Bronchial epithelial cell (primary cell): ENCODE measurements around the gene ANTXR2. TPM values are rescaled to one million over a fixed set of nuclear protein-coding genes. Genes with fewer than 3 reads are reported as not detected.

Experiments used
- DNase-seq: peaks from one replicate; pipeline ENCODE4 v3.0.0-alpha.2; 2010; ENCODE audit warnings: low read depth
- FAIRE-seq: peaks from 2 replicates; lab custom pipeline; 2011; peaks lifted over from hg19 to GRCh38; lab: Jason Lieb, UNC
- H3K27me3 ChIP-seq: 2 replicates; pipeline ENCODE4 v1.5.1; 2011; ENCODE audit warnings: low read length; ENCODE audit not compliant: control insufficient read depth, insufficient read depth
- H3K36me3 ChIP-seq: 2 replicates; pipeline ENCODE4 v1.5.1; 2011; ENCODE audit warnings: low read length; ENCODE audit not compliant: control insufficient read depth, insufficient read depth
- H3K4me3 ChIP-seq: 2 replicates; pipeline ENCODE4 v1.5.1; 2011; ENCODE audit warnings: mild to moderate bottlenecking, low read depth, low read length, control low read depth
- total RNA-seq: library from RNA; depleted of rRNA; stranded (reverse); fragments of >200 nt; gene quantifications from 2 replicates; pipeline ENCODE4 v1.2.1, GENCODE V29; 2014
- TF ChIP-seq, protein P1 (sequence below): IDR thresholded peaks from 2 replicates; pipeline ENCODE4 v1.5.1; 2011; ENCODE audit warnings: mild to moderate bottlenecking, moderate library complexity, low read length, control low read depth, inconsistent platforms; ENCODE audit not compliant: insufficient read depth, severe bottlenecking

Gene ANTXR2
- total RNA-seq, 1 donor from 2014 or later: 35.5 TPM

DNA sequence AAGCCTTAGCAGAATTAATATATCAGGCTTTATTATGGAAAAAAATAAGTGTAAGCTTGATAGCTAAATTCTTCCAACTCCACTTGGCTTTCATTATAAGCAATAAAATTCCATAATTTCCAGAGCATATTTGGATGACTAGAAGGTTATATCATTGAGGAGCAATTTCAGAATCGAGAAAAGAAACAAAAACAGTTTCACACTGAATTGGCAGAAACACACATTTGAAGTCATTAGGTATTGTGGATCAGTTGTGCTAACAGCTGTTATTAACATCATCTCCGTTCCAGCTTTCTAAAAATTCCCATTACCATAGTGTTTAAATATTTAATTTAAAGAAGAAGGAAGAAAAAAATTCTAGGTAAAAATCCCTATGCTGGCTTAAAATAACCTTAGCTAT lies 92.6 kb downstream of the ANTXR2 start:
- Histone ChIP-seq H3K27me3 (no peaks in the 10 kb centered on the region), H3K36me3 (peaks cover 1% of the 10 kb centered on the region), H3K4me3 (no peak overlapping the region)
- no peak for DNase-seq
- FAIRE-seq: no peak
- TF ChIP-seq, protein P1, sequence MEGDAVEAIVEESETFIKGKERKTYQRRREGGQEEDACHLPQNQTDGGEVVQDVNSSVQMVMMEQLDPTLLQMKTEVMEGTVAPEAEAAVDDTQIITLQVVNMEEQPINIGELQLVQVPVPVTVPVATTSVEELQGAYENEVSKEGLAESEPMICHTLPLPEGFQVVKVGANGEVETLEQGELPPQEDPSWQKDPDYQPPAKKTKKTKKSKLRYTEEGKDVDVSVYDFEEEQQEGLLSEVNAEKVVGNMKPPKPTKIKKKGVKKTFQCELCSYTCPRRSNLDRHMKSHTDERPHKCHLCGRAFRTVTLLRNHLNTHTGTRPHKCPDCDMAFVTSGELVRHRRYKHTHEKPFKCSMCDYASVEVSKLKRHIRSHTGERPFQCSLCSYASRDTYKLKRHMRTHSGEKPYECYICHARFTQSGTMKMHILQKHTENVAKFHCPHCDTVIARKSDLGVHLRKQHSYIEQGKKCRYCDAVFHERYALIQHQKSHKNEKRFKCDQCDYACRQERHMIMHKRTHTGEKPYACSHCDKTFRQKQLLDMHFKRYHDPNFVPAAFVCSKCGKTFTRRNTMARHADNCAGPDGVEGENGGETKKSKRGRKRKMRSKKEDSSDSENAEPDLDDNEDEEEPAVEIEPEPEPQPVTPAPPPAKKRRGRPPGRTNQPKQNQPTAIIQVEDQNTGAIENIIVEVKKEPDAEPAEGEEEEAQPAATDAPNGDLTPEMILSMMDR: no peak

DNA sequence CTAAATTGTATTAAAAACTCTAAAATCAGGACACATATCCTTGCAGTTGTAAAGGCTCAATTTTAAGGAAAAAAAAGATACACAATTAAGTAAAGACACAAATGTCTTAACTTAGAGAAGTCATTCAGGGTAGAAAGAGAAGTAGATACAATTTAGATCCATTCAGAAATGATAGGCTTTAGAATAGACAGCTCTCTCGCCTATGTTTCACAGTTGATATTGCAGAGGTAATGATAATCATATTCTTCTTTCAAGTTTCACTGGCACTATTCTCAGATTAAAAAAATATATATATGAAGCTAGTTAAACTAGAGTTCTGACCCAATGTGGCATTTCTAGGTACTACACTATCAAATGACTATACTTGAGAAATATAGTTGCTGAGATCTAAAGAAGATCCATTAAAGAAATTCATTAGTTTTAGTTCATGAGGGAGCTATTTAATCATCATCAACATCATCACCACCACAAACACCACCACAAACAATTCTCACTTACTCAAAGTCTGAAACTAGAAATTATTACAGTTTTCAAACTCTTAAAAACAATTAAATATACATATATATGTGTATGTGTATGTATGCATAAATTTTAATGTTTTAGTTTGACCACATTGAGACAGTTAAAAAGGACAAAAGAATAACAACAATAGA lies 93.1 kb downstream of the ANTXR2 start:
- DNase-seq: no peak
- Histone ChIP-seq H3K36me3 (peaks cover 1% of the 10 kb centered on the region), H3K27me3 (no peaks in the 10 kb centered on the region), H3K4me3 (no peak overlapping the region)
- TF ChIP-seq, protein P1: no peak
- FAIRE-seq: no peak

DNA sequence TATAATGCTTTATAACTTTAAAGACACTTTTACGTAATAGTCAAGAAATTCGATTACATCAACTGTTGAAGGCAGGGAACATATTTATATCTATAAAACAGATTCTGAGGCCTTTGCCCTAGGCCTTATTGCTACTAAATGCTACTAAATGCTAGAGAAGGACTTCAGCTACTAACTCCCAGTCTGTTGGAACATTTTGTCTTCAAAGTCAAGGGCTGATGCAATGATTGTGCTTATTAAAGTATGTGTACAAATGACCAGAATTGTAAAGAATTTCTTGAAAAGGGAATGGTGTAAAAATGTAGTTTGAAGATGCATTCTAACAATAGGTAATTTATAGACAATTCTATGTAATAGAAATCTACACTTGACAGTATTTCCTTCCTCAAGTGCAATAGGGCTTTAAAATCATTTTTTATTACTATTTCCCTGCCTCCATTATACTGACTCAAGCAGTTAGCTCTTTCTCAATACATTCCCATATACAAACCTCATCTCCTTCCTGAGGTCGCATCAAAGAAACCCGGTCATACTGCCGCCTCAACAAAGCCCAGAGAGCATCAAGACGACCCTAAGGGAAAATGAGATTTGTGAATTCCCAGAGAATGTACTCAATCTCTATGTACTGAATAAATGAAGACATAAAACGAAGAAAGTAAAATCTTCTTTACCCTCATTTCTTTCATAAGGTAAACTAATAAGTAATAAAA lies 95.7 kb downstream of the ANTXR2 start:
- no peak overlapping the region for H3K4me3 ChIP-seq
- TF ChIP-seq, protein P1: no peak
- FAIRE-seq (no peak), DNase-seq (no peak)
- no peaks in the 10 kb centered on the region for H3K27me3 ChIP-seq
- peaks cover 1% of the 10 kb centered on the region for H3K36me3 ChIP-seq

DNA sequence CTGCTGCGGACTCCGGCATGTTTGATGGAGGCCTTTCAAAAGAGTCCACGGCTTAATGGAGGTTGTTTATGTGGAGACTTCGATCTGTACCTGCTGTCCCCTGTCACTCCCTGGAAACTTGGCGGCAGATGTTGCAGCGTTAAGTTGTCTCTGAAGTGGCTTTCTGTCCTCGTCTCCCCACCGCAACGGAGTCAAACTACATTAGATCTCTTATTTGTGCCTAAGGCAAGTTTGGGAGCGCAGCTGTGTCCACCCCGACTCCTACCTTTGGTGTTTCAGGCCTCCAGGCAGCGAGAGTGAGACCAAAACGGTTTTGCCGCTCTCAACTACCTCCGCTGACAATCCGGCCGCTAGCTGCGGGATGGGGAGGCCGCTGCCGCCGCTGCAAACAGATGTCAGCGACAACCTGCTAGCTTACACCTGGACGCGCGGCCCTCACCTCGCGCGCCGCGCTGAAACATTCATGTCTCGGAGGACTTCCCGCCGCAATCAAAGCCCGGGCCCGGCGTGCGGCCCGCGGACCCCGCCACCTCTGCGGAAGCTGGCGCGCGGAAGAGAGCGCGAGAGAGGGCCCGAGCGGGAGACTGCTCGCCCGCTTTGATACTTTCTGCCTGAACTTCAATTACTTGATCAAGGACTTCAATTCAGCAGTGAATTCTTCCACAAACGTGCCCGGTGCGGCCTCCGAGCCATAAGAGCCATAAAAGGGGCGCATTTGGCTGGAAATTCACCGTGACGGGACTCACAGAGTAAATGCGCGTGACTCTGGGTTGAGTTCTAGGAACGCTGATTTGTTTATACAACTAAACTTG lies 108.4 kb downstream of the ANTXR2 start:
- DNase-seq (no peak), FAIRE-seq (no peak)
- TF ChIP-seq, protein P1: no peak
- Histone ChIP-seq H3K27me3 (no peaks in the 10 kb centered on the region), H3K36me3 (peaks cover 3% of the 10 kb centered on the region), H3K4me3 (no peak overlapping the region)

DNA sequence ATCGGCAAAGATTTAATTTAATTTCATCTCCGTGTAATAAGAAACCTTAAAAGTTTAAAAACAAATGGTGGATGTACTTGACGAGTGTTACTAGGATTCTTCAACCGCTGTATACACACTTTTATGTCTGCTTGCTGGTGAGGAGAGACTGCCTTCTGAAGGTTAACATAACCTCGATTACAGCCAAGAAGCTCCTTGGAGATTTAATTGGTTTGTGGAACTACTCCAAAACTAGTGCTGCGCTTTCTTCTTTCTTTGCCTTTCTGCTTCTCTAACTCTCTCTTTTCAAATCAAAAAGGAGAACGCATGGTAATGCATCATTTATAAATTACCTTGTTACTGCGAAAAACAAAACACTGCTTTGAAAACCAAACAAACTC lies 109.0 kb downstream of the ANTXR2 start:
- FAIRE-seq: no peak
- H3K27me3 ChIP-seq: no peaks in the 10 kb centered on the region
- TF ChIP-seq, protein P1: no peak
- H3K36me3 ChIP-seq: peaks cover 3% of the 10 kb centered on the region
- H3K4me3 ChIP-seq: no peak overlapping the region
- DNase-seq: no peak
